ENCODE data around the gene CSGALNACT2.

Gene CSGALNACT2

DNA sequence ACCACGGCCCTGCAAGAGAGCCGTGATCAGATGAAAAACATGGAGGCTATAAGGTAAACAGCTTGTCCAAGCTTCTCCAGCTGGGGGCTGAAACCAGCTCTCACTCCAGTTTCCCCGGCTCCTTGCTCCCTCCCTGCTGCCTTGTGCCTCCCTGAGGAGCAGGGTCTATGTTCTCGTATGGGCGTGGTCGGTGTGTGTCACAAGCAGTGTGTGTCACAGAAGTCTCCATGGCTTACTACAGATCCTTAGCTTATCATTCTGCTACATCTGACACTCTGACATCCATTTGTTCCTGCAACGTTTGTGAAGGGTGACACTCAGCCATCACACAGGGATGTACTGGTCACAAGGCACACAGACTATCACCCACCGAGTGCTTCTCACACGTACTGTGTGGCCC is 54.6 kb downstream of the CSGALNACT2 start:
- no peak for DNase-seq

DNA sequence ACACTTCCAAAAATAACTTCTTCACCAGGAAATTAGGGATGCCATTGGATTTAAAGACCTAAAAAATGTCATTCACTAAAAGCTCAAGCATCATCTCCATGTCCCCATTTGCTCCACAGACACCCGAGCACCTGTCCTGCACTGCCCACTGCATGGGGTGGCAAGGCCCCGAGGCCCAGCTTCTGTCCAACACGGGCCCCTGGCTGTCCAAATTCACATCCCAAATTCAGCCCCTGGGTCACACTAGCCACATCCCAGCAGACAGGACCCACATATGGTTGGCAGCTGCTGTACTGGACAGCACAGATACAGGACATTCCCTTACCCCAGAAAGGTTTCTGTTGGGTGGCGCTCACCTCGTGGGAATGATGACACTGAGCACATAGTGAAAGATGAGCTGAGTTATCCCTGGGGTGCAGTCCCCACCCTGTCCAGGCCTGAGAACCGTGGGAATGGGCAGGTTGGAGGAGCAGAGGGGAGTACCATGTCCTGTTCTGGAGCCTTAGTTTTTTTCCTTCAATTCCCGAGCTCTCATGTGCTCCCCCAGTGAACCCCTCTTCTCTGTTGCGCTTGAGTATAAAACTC is 55.3 kb downstream of the CSGALNACT2 start:
- DNase-seq: no peak

DNA sequence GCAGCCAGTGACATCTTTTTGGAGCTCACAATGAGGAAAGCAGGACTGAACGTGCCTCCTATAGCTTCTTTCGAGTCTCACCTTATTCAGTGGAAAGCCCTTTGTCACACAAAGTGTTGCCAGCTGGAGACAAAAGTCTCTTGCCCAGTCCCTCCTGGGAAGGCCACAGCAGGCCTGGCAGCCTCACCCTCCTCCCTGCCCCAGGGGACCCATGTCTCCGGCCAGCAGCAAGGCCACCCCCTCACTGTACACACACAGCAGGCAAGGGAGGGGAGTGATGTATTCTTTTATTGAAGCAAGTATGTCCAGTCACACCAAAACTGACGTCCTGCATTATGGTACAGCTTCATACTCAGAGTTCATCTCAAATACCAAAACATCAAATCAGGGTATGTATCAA is 56.0 kb downstream of the CSGALNACT2 start:
- no peak for DNase-seq

DNA sequence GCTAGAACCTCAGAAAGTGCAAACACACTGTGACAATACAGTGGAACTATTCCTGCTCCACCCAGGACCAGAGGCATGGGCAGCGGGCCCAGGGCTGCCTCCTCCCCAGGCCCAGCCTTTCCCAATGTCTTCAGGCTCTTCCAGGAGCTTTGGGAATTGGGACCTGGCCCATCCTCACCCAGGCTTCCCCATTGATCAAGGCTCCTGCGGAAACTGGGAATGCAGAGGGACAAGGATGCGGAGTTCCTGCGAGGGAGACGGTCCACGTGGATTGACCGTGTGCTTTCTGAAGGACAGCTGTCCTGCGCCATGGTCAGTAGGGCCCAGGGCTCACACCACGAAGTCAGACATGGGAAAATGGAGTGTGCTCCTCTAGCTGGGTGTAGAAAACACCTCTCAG is 56.6 kb downstream of the CSGALNACT2 start:
- no peak for DNase-seq

DNA sequence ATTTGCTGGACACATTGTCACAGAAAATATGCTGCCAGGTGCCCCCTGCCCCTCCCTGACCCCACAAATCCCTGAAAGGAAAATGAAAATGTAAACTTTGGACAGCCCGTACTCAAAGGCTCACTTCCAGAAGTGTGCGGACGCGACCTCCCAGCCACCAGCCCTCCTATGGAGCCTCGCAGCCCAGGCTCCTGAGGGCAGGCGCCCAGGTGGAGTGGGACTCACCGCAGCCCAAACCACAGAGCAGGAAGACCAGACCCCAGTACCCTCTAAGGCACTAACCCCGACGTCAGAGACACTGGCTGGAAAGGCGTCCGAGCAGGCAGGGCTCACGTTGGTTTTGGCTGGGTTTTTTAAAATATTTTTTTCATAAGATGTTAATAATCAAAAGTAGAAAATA is 57.3 kb downstream of the CSGALNACT2 start:
- DNase-seq: no peak

DNA sequence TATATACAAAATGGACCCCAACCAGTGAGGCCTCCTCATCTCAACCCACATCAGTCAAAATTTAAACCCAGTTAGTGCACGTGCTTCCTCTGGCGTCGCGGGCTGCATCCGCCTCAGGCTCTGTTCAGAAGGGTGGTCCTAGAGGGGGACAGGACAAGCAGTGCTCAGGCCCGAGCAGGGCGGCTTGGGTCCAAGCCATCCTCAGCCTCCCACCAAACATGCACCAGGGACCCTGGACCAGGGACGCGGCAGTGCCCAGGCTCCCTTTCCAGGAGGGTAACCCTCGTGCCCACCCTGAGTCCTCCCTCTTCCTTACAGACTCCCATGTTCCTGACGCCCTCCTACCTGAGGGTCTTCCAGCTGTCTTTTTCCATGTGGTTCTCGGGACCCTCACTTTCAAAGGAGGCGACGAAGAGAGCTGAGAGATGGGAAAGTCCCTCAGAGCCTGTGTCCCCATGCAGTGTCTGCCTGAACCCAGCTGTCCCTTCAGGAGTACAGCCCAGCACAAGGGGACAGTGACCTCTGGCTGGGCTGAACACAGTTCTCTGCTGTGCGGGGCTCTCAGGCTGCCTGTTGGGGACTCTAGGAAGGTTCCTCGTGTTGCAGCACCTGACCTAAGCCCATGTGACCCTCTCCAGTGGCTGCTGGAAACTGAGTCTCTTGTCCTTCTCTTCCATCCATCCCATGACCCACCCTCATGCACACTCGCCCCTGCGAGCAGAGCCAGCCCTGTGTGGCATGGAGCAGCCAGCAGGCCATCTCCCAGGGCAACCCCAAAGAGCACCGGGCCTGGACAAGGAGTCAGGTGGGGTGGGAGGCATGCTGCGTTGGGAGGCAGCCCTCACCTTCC is 58.1 kb downstream of the CSGALNACT2 start:
- no peak for DNase-seq

DNA sequence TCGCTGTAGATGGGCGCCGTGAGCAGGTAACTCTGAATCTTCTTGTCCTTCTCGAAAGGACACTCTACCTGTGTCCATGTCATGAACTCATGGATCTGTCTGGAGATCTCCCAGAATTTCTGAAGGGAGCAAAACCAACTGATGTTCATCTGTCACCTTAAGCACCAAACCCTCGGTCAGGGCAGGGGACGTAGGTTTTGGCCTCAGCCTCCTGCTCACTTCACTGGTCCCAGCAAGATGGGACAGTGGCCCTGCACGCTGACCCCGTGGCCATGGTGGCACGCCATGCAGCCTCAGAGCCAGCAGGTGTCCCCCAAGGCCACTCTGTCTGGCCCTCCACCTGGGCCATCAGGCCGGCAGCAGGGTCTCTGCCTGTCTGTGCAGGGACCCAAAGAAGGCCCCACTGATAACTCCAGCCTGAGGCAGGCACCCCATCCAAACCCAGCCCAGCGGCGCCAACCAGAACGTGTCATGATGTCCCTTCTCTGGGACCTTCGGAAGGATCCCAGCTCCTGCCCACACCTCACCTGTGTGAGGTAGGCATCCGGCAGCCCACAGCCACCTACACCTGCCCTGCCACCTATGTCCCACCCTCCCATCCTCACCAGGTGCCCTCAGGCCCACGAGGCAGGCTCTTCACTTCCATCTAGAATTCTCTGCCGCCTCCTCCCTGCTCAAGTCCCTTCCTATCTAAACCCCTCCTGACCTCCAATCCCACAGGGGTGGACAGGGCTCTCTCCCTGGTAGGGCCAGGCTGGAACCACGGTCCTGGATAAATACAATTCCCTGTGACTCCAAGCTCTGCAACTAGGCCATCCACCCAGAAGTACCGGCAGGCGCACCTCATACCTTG is 59.0 kb downstream of the CSGALNACT2 start:
- no peak for DNase-seq

DNA sequence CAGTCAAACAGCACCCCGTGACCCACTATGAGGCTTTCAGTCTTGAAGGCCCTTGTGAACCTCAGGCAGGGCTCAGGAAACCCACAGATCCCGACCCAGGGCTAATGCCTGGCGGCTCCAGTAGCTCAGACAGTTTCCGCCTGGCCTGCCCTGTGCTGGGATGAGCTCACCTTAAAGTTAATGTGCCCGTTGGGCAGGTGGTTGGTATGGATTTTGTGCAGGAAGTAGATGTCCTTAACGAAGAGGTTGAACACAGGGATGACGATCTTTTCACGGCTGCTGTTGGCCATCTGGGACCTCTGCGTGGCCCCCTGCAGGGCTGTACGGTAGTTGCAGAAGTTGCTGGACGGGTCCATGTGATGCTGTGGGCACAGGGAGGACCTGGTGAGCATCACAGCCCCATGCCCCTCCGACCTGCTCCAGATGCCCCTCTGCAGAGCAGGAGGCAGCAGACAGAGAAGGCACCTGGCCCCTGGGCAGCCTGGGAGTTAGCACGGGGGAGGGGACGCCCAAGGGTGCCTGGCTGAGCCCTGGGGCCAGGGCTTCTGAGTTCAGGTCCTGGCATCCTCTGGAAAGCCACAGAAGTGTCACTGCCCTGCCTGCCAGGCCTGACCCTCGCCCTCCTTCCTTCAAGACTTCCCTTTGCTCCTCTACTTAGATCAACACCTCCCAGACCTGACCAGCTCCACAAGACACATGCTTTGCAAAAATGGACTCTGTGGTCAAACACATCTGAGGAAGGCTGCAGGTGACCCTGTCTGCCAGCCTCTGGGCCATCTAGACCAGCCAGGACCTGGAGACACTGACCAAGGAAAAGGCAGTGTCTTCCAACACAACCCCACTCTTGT is 59.8 kb downstream of the CSGALNACT2 start:
- DNase-seq: no peak

DNA sequence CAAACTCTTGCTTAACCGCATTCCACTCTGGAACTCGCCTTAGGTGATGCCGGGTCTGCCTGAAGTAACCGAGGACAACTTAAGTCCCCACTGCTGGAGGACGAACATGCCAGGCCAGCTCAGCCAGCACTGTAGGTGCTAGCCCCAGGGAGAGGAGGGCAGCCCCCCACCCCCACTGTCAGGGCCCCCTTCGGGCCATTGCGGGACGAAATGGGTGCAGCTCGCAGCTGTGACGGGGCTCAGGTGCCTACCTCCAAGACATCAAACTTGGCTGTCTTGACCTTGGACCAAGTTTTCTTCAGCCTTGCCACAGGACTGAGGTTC is 60.4 kb downstream of the CSGALNACT2 start:
- no peak for DNase-seq

DNA sequence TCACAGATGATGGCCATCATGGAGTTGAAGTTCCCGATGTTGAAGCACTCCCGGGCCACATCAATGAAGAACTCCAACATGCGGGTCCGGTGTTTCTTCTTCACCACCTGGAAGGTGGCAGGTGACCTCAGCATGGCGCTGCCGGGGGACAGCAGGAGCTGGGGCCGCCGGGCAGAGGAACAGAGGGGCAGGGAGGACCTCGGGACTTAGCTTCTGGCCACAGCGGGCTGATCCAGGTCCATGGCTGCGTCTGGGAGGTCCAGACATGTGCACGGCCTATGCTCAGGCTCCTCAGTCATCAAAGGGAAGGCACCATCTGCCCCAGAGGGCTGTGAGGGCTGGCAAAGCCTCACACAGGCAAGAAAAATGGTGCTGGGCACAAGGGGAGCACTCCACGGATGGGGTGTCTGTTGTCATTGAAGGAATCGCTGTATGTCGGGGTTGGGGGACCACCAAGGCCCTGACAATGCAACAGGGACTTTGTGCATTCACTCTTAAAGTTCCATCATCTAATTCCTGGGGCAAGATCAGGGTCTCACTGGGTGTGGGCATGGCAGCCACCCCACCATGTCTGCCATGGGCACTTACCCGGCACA is 60.9 kb downstream of the CSGALNACT2 start:
- no peak for DNase-seq

DNA sequence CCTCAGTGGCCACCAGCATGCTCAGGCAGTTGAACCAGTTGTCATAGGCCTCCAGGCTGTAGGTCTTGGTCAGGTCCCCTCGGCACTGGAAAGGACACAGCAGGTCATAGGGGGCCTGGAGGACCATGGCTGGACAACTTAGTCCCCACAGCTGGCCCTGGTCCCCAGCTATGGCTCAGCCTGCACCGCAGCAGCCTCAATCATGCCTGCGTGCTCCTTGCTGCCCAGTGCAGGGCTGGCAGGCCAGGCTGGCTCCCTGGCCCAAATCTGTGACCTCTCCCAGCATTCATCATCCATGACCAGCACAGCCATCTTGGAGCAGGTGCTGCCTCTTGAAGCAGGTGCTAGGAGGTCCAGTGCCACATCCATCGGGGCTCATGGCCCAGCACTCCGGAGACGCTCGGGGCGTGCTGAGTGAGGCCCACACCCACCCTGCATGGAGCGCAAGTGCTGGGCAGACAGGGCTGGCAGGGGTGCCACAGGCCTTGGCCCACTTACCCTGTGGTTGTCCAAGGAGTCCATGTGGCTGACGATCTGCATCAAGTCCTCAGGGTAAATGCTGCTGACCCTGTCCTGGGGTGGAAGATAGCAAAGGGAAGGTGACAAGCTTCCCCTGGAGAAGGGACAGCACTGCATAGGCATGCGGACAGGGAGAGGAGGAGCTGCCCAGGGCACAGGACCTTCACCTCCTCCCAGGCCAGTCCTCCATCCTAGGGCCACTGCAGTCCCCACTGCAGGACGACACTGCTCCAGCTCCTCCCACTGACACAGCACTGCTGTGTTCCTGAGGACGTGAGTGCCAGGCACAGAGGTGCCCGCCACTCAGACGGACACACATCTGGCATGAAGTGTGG is 61.7 kb downstream of the CSGALNACT2 start:
- no peak for DNase-seq

DNA sequence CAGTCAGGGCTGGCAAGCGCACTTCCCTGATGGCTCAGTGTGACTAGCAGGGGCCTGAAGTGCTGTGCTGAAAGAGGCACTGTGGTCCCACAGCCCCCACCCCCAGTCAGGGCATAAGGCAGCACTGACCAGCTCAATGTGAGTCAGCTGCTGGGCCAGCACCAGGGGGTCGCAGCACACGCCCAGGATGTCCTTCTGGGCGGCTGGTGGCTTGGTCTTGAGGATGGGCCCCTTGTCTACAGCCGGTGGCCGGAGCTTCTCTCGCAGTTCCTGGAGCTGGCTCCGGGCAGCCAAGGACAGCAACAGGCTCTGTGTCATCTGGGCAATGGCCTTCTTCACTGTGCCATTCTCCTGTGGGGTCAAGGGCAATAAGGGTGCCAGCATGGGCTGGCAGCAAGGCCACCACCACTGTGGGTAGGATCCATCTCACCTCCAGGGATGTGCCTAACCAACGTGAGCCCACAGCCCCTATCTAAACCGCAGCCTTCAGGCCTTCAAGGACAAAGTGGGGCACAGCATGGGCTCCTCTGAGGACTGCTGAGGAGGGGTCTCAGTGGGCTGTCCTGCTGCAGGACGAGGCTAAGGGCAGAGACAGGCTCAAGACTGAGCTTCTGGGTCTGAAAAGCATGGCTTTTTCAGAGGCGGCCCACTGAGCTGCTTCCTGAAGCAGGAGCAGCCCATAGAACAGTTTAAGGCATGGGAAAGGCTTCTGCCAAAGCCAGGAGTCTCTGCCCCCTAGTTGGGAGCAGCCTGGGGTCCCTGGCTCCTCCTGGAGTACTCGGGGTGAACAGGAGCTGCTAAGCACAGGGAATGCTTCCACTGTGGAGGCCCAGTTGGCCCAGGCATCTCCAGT is 62.5 kb downstream of the CSGALNACT2 start:
- DNase-seq: no peak

DNA sequence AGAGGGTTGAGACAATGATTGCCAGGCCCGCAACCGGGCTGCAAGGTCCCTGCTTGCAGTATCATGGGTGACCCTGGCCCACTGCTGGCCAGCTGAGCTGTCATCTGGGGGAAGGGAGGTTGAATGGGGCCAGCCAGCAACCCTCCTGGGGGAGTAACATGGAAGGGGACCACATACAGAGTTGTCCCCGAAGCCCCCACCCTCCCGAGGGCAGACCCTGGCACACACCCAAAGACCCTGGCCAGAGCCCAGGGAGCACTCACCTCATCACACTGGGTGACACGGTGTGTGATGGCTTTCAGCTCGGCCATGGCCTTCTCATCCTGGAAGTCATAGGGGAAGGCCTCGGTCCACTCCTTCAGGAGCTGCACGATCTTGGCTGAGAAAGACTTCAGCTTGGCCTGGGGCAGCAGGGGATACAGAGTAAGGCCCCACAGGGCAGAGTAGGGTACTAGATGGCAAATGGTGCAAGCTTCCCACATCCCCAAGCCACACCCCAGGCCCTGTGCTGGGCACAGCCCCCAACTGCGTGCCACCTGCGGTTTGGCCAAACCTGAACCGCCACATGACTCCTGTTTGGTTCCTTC is 63.4 kb downstream of the CSGALNACT2 start:
- no peak for DNase-seq

DNA sequence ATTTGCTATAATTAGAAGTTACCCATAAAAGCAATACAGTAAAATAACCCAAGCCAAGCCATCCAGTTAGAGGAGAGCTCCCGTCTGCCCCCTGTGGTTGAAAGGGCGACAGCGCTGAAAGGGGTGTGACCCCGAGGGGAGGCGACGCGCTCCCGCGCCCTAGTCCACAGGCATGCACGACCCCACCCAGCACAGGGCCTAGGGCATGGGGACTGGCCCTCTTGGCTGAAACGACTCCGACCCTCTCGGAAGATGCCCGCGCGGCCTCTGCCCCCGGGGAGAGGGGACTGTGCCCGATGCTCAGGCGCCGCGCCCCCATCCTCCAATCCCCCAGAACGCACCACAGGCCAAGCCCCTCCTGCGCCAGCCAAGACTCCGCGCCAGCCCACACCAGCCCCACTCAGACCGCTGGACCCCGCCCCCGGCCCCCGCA is 64.0 kb downstream of the CSGALNACT2 start:
- DNase-seq: peak; percentile 45

DNA sequence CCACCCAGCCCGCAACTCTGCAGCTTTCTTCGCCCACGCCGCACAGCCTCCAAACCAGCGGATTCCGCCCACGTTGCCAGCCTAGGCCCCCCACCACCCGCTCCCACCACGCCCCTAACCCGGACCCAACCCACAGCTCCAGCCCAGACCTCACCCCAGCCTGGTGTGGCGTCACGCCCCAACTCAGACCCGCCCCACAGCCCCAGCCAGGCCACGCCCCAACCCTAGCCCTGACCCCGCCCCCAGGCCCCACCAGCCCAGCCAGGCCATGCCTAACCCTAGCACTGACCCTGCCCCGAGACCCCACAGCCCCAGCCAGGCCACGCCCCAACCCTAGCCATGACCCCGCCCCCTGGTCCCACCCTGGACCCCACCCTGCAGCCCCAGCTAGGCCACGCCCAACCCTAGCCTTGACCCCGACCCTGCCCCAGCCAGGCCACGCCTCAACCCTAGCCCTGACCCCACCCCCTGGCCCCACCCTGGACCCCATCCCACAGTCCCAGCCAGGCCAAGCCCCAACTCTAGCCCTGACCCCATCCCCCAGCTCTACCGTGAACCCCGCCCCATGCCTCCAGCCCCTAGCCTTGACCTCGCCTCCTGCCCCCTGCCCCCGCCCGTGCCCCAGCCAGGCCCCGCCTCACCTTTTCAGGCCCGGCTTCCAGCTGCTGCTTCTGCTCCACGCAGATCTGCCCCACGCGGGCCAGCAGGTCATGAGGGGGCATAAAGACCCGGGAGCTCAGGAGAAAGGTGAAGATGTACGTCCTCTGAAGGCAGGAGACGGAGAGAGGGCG is 64.6 kb downstream of the CSGALNACT2 start:
- DNase-seq: peak; percentile 65

DNA sequence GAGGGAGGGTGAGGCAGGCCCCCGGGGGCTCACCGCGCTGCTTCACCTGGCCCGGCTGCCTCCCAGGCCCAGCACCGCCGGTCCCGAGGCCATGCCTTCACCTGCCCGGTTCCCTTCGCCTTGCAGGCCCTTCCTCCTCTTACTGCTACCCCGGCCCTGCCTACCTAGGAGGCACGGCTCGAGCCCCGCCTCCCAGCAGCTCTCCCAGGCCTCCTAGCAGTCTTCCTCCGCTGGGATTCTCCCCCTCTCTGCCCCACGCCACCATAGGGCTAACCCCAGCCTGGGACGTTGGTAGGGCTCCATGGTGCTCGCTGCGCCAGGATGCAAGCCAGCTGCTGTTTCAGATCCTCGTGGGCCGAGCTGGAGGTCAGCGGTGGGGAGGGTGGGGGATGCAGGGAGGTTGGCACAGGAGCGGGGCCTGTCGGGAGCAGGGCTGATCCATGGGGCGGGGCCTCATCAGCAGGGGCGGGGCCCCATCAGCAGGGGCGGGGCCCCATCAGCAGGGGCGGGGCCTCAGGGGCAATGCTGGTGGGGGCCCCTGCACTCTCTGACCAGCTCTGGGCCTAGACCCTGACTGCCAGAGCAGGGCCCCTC is 65.3 kb downstream of the CSGALNACT2 start:
- DNase-seq: peak; percentile 84

DNA sequence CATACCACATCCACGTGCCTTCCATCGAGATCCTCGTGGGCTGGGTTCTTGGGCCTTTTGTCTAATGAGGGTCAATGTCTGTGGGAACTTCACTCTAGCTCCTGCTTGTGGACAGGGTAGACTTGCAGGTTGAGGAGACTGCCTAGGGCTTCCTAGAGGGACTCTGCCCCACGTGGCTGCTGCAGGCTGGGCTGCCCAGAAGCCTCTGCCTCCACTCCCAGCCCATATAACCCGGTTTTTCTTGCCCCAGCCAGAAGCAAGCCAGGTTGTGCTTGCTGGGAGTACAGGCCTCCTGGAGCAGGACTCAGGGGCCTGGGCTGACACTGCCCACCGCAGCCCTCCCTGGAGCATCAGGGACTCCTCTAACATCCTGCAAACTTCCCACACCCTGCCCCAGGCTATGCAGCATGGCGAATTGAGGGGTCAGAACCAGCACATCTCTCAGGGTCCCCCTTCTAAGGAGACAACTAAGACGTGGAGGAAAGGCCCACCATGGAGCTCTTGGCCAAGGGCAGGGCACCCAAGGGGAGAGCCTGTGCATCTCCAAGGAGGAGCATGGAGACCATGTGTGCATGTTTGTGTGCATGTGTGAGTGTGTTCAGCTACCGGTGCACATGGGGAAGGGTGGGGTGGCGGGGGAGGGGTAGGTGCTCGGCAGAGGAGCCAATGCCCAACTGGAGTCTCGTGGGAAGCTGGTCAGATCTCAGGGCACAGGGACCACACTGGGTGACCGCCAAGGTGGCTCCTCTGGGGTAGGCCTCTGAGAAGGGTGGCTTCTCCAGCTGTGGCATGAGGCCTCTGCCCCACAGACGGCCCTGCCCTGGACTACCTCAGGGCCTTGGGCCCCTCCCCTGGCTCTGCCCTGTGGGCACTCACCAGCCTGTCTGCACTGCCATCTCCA is 66.0 kb downstream of the CSGALNACT2 start:
- DNase-seq: peak; percentile 52
